GOT3 (cell line): ENCODE data around the gene CERS4.
A peak's percentile ranks its signal among the peaks of the same experiment; 100 is the strongest.
"Not testable (repeated sequence)": the region's sequence is repeated elsewhere in the genome, so short reads cannot be mapped to it uniquely, and the experiment has no call there.

ENCODE experiments used
- DNase-seq: peaks from one replicate; lab custom pipeline; 2025; ENCODE audit warnings: mixed read lengths; lab: John Stamatoyannopoulos, UW

CERS4 gene

DNA sequence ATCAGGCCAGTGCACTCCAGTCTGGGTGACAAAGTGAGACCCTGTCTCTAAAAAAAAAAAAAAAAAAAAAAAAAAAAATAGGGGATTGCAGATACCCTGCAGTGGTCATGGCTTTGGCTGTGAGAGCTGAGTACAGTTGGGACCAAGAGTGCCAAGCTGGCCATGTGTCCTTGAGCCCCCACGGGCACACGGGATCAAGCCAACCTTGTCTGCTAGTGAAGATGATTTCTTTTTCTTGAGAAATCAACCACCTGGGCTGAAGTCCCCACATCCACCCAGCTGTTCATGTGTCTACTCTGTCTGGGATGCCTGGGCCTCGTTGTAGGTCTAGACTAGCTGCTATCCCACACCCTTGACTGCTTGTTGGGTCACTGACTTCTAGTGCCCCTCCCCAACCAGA is 34.0 kb downstream of the CERS4 start:
- no peak for DNase-seq

DNA sequence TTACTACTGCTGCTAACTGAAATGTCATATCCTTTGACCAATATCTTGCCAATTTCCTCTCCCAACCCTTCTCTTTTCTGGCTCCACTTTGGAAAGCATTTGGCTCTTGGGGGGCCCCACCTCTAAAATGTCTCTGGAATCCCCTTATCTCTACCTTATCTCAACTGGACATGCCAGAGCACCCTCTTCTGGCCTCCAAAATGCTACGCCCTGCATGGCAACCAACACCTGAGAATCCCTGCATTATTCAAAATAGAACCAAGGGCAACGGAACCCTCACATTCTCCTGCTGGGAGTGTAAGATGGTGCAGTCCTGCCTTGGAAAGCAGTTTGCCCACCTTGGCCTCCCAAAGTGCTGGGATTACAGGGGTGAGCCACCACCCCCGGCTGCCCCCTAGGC is 35.3 kb downstream of the CERS4 start:
- DNase-seq, result no peak

DNA sequence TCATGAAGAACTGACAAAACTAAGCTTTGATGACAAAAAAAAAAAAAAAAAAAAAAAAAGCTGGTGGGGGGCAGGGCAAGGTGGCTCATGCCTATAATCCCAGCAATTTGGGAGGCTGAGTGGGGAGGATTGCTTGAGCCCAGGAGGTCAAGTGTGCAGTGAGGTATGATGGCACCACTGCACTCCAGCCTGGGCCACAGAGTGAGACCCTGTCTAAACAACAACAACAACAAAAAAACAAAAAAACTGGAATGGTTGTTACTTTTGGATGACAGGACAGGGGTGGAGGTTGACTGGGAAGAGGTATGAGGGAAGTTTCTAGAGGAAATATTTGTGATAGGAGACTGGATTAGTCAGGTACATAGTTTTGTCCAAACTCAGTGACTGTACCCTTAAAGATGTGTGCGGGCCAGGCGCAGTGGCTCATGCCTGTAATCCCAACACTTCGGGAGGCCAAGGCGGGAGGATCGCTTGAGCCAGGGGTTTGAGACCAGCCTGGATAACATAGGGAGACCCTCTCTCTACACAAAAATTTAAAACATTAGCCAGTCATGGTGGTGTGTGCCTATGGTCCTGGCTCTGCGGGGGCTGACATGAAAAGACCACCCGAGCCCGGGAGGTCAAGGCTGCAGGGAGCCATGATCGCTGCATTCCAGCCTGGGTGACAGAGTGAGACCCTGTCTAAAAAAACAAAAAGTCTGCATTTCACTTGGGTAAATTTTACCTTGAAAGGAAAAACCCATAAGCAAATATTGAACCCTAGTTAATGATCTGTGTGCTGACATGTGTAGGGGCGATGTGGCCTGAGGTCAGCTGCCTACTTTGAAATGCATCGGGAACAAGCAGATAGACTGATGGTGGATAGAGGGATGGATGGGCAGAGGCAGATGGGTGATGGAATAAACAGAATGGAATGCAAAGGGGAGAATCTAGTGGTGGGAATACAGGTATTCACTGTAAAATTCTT is 37.0 kb downstream of the CERS4 start:
- DNase-seq, result no peak

DNA sequence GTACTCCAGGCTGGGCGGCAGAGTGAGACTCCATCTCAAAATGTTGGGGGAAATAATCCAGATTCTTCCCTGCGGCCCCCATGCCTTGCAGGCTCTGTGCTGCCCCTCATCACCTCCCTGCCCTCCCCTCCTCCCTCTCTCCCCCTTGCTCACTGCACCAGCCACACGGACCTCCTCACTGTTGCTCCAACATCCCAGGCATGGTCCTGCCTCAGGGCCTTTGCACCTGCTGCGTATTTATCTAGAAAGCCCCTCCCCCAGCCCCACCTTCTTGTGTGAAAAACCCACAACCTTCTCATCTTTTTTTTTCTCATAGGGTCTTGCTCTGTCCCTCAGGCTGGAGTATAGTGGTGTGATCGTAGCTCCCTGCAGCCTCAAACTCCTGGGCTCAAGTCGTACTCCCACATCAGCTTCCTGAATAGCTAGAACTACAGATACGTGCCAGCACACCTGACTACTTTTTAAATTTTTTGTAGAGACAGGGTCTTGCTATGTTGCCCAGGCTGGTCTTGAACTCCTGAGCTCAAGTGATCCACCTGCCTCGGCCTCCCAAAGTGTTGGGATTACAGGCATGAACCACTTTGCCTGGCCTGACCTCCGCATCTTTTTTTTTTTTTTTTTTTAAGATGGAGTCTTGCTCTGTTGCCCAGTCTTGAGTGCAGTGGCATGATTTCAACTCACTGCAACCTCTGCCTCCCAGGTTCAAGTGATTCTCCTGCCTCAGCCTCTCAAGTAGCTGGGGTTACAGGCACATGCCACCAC is 38.1 kb downstream of the CERS4 start:
- not testable (repeated sequence) for DNase-seq

GRCh38 chr19:8248348-8249328 is 39.5 kb downstream of the CERS4 start:
- DNase-seq, result no peak

DNA sequence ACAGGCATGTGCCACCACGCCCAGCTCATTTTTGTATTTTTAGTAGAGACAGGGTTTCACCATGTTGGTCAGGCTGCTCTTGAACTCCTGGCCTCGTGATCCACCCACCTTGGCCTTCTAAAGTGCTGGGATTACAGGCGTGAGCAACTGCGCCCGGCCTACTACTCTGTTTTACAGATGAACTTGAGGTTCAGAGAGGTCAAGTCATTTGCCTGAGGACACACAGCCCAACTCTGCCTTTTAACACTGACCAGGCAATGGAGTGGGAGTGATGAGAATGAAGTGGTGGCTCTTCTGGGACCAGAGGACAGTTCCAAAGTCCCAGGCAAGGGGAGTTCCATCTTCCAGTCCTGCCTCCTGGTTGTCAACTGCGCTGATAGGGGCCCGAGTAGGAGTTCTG is 41.4 kb downstream of the CERS4 start:
- DNase-seq, result no peak

- peak; percentile 32 for DNase-seq
Measured at GRCh38 chr19:8251025-8251472, 41.9 kb downstream of the CERS4 start.

GRCh38 chr19:8252922-8253589 is 43.9 kb downstream of the CERS4 start:
- peak; percentile 19 for DNase-seq

- DNase-seq, result no peak
Measured at GRCh38 chr19:8253678-8254077, 44.5 kb downstream of the CERS4 start.

- DNase-seq, result no peak
Measured at GRCh38 chr19:8254286-8255001, 45.3 kb downstream of the CERS4 start.

DNA sequence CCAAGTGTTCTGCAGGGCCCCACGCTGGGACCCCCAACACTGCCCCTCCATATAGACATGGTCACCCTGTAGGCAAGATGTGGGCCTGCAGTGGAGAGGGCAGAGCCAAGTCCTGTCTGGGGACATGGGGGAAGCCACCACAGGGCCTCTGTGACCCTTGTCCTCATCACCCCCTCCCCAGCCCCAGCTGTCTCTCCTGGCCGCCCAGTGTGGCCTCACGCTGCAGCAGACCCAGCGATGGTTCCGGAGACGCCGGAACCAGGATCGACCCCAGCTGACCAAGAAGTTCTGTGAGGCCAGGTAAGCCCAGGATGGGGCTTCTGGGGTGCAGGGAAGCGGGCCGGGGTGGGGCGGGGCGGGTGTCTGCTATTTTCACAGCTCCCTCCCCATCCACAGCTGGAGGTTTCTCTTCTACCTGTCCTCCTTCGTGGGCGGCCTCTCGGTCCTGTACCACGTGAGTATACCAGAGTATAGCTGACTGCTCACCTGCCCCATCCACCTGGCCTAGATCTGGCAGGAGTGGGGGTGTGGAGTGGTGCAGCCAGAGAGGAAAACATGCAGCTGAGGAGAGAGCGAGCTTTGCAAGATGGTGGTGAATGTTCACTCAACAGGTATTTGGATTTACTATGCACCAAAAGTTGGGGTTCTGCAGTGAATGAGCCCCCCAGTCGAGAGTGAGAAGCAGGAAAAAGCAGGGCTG is 46.4 kb downstream of the CERS4 start:
- DNase-seq, result no peak

DNA sequence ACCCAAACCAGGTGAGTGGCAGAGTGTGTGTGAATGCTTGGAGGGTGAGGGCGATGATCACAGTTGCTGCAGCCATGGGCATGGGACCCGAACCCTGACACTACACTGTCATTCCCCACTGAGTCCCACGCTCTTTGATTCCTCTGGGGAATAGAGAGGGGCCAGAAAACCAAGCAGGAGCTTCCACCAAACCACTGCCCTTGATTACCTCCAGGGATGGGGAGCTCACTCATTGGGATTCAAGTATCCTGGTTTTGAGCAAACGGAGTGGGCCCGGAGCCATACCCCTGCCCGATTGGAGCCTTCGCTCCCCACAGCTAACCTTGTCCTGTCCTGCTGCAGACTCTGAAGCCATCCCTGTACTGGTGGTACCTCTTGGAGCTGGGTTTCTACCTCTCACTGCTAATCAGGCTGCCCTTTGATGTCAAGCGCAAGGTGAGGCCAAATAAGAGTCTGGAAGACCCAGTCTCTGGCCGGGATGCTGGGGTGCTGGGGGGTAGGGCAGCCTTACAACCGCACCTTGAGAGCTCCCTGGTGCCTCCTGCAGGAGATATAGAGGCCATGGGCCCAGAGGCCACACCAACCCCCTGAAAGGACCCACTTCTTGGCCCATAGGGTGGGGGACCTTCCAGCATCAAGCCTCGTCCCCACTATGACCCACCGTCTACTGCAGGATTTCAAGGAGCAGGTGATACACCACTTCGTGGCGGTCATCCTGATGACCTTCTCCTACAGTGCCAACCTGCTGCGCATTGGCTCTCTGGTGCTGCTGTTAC is 47.3 kb downstream of the CERS4 start:
- no peak for DNase-seq

DNA sequence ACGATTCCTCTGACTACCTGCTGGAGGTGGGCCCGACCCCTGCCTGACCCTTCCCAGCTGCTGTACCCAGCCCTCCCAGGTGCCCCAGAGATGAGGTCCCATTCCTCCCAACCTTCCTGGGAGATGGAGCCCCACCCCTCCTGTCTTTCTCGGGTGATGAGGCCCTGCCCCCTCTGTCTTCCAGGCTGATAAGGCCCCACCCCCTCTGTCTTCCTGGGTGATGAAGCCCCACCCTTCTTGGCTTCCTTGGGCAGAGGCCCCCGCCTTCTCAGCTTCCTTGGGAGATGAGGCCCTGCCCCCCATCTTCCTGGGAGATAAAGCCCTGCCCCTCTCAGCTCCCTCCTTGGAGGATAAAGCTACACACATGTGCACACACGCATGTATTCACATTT is 47.9 kb downstream of the CERS4 start:
- DNase-seq, result no peak

DNA sequence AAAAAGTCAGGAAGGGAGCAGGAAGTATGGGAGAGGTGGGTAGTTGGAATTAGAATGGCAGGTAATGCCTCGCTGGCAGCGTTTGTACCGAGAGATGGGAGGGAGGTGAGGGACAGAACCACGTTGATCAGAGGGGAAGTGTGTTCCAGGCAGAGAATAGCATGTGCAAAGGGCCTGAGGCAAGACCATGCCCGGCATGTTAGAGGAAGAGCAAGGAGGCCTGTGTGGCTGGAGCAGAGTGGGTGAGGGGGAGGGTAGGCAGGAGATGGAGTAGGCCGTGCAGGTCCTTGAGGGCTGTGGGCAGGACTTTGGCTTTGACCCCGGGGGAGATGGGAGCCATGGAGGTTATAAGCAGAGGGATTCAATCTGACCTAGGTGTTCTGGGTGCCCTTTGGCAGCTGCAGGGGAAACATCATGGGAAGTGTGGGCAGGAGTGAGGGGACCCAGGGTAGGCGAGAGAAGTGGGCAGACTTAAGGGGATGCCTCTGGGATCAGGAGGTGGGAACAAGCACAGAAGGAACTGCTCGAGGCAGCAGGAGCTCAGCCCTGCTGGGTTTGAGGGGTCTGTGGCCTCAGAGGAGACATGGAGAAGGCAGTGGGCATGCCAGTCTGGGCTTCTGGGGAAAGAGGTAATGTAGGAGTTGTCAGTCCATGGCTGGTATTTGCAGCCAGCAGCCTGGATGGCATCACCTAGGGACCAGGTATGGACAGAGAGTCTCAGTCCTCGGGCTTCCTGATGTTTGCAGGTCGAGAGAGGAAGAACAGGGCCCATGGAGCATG is 50.2 kb downstream of the CERS4 start:
- no peak for DNase-seq

DNA sequence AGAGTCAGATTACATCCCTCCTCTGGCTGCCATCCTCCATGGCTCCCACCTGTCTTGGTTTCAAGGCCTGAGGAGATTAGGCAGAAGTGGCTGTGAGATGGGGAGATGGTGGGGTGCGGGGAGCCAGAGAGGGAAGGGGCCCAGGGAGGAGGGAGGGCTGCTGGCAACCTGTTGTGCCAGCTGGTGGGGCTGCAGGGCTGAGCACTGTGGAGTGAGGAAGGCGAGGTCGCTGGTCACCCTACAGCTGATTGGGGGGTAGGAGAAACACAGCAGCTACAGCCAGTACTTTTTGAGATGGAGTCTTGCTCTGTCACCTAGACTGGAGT is 50.7 kb downstream of the CERS4 start:
- no peak for DNase-seq

DNA sequence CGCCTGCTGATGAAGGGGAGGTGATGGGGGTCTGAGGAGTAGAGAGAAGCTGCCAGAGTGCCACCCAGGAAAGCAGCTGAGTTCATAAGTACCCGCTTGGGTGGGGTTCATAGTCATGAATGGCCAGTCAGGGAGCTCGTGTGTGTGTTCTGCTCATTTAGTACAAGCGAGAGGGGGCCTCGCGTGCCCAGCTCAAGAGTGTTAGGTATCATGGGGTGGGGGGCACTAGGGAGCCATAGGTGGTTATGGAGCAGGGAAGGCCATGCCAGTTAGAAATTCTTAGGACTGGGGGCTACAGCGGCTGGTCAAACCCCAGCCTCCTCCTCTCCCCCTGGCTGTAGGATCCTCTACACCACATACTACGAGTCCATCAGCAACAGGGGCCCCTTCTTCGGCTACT is 52.2 kb downstream of the CERS4 start:
- DNase-seq, result no peak

GRCh38 chr19:8261881-8262280 is 52.7 kb downstream of the CERS4 start:
- no peak for DNase-seq

DNA sequence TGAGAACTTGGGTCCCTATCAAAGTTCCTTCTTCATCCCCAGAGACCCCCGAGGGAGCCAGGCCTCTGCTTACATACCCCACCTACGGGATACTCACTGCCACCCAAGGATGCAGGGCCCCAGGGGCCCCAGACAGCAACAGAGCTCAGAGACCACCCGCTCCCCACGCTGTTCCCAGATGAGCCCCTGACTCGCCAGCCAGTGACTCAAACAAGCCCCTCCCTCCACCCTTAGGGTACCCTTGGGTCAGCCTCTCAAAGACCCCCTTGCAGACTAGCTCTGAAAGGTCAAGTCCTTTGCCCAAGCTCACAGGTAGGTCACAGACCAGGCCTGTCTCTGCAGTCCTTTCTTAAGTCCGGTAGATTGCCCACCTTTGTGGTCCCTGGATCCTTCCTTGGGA is 53.3 kb downstream of the CERS4 start:
- no peak for DNase-seq

- not testable (repeated sequence) for DNase-seq
Measured at GRCh38 chr19:8264248-8264647, 55.1 kb downstream of the CERS4 start.
